MM.1S (cell line): ENCODE results near the gene CYSTM1.

Experiments used
- CTCF ChIP-seq: fragments of 300-600 bp; sonication (generic); IDR thresholded peaks from 2 replicates; pipeline ENCODE4 v1.5.1; 2016; ENCODE audit warnings: antibody characterized with exemption, low read length, mixed read lengths
- EZH2phosphoT487 ChIP-seq: fragments of 300-600 bp; sonication (generic); IDR thresholded peaks from 2 replicates; pipeline ENCODE4 v1.6.1; 2018; ENCODE audit warnings: antibody characterized with exemption, low read length

- TF ChIP-seq CTCF (no peak), EZH2phosphoT487 (no peak)
These were observed 24.8 kb upstream of the CYSTM1 start for GRCh38 chr5:140150201-140150600.
